HG02943 (cell line): ENCODE data around the gene PRKN.
A peak's percentile ranks its signal among the peaks of the same experiment; 100 is the strongest.

Source experiments
- ATAC-seq: cut with Tn5 transposase; IDR thresholded peaks from one replicate; pipeline ENCODE4 v1.9.1; 2021; ENCODE audit warnings: mild to moderate bottlenecking, low read depth, moderate library complexity; ENCODE audit not compliant: unreplicated experiment

Gene PRKN

GRCh38 chr6:162727322-162728182 lies at the start of gene PRKN, which contains the start of gene PACRG:
Gene PRKN, minus strand, starts transcription at chr6:162727766.
Gene PACRG, plus strand, starts transcription at chr6:162727974.
- ATAC-seq: peak; percentile 99

- no peak for ATAC-seq
Observed at GRCh38 chr6:162777091-162777490, 49.5 kb upstream of the PRKN start.

- no peak for ATAC-seq
Observed at GRCh38 chr6:162773996-162774395, 46.4 kb upstream of the PRKN start.

GRCh38 chr6:162772466-162772865 lies 44.9 kb upstream of the PRKN start:
- no peak for ATAC-seq

GRCh38 chr6:162770955-162771354 lies 43.4 kb upstream of the PRKN start:
- ATAC-seq: no peak

DNA sequence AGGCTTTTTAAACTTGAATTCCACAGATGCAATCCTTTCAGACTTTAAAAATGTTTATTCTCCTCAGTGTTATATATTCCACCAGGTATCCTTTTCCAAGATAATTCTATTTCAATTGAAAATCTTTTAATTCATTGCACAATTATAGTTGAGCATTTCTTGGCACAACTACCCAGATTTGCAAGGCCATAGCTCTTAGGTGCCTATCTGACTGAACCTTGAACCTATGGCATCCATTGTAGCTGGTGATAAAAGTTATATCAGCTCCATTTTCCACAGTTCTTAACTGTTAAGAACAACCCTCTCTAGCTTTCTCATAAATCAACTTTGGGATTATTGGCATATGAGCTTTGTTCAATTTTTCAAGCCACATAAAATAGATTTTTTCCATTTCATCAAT lies 42.6 kb upstream of the PRKN start:
- no peak for ATAC-seq

- ATAC-seq: no peak
Observed at GRCh38 chr6:162753775-162754174, 26.2 kb upstream of the PRKN start.

DNA sequence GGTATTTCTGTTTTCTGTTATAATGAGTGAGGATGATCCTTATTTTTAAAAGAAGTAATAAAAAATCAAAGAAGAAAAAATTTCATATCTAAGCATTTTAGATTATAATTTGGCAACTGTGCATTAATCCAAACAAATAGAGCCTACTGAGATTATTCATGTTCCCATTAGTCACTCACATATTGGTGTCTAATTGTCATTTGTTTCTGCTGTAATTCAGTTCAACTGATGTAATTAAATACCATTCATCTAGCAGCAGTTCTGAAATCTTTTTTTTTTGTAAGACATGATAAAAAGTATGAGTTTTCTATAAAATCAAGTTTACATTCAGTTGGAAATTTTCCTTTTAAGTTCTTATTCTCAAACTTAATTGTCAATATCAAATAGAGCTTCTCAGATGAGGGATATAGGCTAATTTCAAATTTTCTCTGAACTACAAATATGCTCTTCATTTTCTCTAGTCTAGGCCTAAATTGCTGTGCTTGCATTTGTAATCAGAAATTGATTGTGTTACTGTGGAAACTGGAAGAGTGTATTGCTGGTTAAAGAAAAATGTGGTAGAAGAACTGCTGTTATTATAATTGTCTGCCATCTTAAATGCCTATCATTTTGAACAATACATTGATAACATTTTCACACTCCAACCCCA lies 23.8 kb upstream of the PRKN start:
- ATAC-seq: no peak

DNA sequence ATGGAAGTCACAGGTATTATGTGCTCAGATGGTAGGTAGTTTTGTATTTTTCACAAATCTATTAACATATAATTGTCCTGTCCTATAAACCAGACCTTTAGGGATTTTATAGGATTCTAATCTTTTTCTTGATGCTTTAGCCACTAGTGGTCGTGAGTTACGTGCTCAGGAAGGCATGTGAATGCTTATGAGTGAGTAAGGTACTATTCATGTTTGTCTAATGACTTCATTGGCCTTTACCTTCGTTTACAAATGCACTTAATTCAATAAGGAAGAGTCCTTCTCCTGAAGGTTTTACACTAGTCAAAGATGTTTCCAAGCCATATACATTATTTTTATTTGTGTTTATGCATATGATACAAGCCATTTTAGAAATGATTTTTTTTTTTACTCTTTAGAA lies 23.2 kb upstream of the PRKN start:
- no peak for ATAC-seq

DNA sequence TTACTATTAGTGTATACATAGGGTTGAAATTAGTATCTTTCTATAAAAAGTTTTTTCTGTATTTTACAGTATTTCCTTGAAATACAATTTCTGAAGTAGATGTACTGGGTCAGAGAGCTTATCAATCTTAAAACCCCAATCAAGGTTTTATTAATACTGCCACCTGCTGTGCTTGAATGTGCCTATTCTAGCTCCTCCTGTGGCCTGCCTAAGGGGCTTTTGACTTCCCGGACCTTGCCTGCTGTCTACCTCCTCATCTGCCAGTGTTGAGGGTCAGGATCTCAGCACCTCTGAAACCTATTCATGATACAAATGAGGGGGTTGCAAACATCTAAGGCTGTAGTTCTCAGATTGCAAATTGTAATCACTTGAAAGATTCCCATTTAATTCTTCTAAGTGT lies 9.4 kb upstream of the PRKN start:
- no peak for ATAC-seq

DNA sequence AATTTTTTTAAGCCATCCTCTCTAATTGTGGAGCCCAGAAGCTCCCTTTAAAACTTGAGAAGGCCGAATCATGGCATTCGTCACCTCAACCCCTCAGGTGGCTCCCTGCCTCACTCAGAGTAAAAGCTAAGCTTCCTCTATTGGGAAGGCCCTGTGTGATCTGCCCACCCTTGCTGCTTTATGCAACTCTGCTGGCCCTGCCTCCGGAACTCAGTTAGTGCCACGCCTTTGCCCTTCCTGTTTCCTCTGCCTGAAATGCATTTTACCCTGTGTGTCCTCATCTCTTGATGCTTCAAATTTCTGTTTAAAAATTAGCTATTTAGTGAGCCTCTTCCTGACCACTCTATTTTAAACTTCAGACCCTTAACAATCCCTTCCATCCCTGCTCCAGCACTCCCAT lies 5.9 kb upstream of the PRKN start:
- no peak for ATAC-seq

GRCh38 chr6:162730502-162730901 lies 2.9 kb upstream of the PRKN start:
- no peak for ATAC-seq

DNA sequence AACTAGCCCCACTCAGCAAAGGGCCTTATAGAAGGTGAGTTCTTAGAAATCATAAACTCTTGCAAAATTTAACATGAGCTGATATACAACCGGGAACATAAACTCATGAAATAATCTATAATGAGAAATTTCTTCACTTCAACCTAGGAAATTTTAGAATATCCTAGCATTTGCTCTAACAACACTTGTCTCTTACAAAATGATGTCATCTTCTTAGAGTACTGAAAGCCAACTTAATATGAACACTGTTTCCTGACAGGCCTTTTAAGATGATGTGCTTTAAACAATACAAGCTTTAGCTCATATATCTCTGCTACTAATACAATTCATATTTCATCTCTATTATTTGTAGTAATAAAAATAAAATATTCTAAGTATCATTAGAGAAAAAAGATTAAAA lies 1.1 kb upstream of the PRKN start:
- ATAC-seq: no peak

GRCh38 chr6:162728197-162728596 lies 631 bp upstream of the PRKN start:
- no peak for ATAC-seq

DNA sequence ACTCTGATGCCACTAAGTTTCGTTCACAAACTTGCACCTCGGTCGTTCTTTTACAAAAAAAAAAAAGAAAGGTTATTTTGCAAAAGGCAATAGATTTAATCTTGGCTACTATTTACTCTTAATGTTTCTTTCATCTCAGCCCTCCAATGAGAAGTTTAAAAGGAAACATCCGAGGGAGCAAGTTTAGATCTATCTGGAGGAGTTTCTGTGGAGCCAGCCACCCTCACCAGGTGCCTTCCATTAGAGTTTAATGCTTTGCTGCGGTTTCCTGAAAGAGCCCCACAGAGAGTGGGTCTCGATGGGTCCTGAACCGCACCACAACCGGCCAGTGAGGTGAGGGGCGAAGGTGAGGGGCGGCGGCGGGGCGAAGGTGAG lies 632 bp downstream of the PRKN start:
- ATAC-seq: peak; percentile 4

GRCh38 chr6:162722633-162723032 lies 4.9 kb downstream of the PRKN start:
- ATAC-seq: no peak

- no peak for ATAC-seq
Observed at GRCh38 chr6:162722226-162722625, 5.3 kb downstream of the PRKN start.

DNA sequence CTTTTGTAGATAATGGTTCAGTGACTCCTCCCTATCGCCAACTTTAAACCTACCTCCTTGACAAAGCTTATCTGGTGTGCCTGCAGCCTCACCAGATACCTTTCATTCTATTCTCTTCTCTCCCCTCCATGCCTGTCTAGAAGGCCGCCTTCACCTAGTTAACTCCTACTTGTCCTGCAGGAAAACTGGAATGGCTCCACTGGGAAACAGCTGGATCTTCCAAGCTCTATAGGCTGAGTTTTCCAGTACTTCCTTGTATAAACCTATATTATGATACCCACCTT lies 6.2 kb downstream of the PRKN start:
- ATAC-seq: no peak

GRCh38 chr6:162719528-162719927 lies 8.0 kb downstream of the PRKN start:
- no peak for ATAC-seq

DNA sequence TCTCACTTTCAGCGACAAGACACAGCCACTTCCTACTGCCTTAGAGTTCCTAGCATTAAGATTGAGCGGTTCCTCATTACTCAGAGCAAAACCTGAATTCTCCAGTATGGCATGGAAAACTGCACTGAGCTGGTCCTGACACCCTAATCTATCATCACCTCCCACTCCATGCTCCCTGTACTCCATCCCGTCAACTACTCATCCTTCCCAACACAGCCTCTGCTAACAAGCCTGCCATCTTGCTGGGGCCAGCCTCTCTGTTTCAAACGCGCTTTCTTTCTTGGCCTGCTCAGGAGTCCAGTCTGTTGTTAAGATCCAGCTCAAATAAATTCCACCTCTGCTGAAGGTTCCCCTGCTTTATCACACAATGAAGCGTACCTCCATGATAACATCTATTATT lies 12.0 kb downstream of the PRKN start:
- ATAC-seq: no peak

DNA sequence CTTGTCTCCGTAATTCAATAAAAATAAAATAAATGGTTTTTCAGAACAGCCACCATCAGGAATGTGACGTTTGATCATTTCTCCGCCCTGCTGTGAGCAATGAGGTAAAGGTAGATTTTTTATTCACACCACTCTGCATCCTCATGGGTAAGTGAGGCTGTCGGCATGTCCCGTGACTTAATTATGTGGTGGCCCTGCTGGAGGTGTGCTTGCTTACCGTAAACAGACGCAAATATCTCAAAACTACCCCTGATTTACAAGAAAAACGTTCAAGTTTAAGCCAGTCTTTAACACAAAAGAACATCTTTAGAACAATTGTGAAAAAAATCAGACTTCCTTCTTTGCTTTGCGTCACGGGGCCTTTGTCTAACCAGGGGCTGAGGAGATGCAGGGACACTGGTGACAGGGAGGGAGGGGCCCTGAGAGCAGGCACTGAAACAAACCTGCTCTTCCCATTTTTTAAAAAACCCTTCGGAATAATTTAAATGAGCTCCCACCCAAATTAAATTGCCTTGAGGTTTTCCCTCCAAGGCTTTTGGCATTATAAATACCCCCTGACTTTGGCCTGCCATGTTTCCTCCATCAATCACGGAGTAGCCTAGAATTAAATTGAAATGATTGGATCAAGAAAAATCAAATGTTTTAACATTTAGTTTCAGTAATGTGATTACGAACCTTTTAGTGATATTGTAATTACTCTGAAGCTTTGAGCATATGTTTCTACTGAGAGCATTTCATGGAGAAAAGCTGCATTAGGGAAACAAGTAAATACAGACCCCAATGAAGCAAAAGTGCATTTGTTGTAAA lies 13.4 kb downstream of the PRKN start:
- ATAC-seq: no peak
